GM23338 (cell line): ENCODE measurements around the gene PASK. TPM values are rescaled to one million over a fixed set of nuclear protein-coding genes. Genes with fewer than 3 reads are reported as not detected.

Experiments
- ATAC-seq: fragments of 200-7000 bp; cut with Tn5 transposase; 3 replicates; pipeline ENCODE4 v1.9.1; 2020
- DNase-seq: peaks from one replicate; pipeline ENCODE4 v3.0.0-alpha.2; 2015; ENCODE audit warnings: low spot score
- H2AFZ ChIP-seq: fragments of 200-600 bp; sonication (generic); 2 replicates; pipeline ENCODE4 v1.8.0; 2016; ENCODE audit warnings: antibody characterized with exemption, mild to moderate bottlenecking, moderate library complexity
- H3F3A ChIP-seq: fragments of 200-600 bp; sonication (generic); replicated peaks from 2 replicates; pipeline ENCODE4 v1.8.0; 2017; ENCODE audit warnings: antibody characterized with exemption, mixed run types, low read depth
- H3K27ac ChIP-seq: fragments of 200-600 bp; sonication (generic); 2 replicates; pipeline ENCODE4 v1.6.1; 2016; ENCODE audit warnings: low read depth
- H3K27me3 ChIP-seq: fragments of 200-600 bp; sonication (generic); 2 replicates; pipeline ENCODE4 v1.8.0; 2016; ENCODE audit warnings: mild to moderate bottlenecking, mixed run types, moderate library complexity; ENCODE audit not compliant: insufficient read depth
- H3K36me3 ChIP-seq: fragments of 200-600 bp; sonication (generic); 2 replicates; pipeline ENCODE4 v1.8.0; 2016; ENCODE audit warnings: mild to moderate bottlenecking; ENCODE audit not compliant: insufficient read depth
- H3K4me1 ChIP-seq: fragments of 200-600 bp; sonication (generic); 2 replicates; pipeline ENCODE4 v1.8.0; 2016; ENCODE audit warnings: mild to moderate bottlenecking, moderate library complexity; ENCODE audit not compliant: insufficient read depth
- H3K4me2 ChIP-seq: fragments of 200-600 bp; sonication (generic); 2 replicates; pipeline ENCODE4 v1.7.1; 2017; ENCODE audit warnings: mixed run types
- H3K4me3 ChIP-seq: fragments of 200-600 bp; sonication (generic); 2 replicates; pipeline ENCODE4 v1.6.1; 2016; ENCODE audit warnings: mixed run types
- H3K79me2 ChIP-seq: fragments of 200-600 bp; sonication (generic); replicated peaks from 2 replicates; pipeline ENCODE4 v1.8.0; 2017; ENCODE audit warnings: mild to moderate bottlenecking; ENCODE audit not compliant: insufficient read depth
- H3K9me2 ChIP-seq: fragments of 200-600 bp; sonication (generic); 2 replicates; pipeline ENCODE4 v1.8.0; 2017; ENCODE audit not compliant: insufficient read depth
- H4K20me1 ChIP-seq: fragments of 200-600 bp; sonication (generic); replicated peaks from 2 replicates; pipeline ENCODE4 v1.8.0; 2017; ENCODE audit warnings: mild to moderate bottlenecking; ENCODE audit not compliant: insufficient read depth
- H3K27ac Mint-ChIP-seq: 2 replicates; pipeline ENCODE4 v1.8.0; 2020; ENCODE audit warnings: inconsistent platforms, mild to moderate bottlenecking, moderate library complexity, mixed read lengths
- H3K27me3 Mint-ChIP-seq: 3 replicates; pipeline ENCODE4 v1.8.0; 2022; ENCODE audit warnings: low read depth, mild to moderate bottlenecking, moderate library complexity, mixed read lengths, inconsistent platforms; ENCODE audit not compliant: insufficient read depth, poor library complexity
- H3K36me3 Mint-ChIP-seq: 3 replicates; pipeline ENCODE4 v1.8.0; 2021; ENCODE audit warnings: low read depth, mild to moderate bottlenecking, inconsistent platforms, moderate library complexity, mixed read lengths
- H3K4me1 Mint-ChIP-seq: 3 replicates; pipeline ENCODE4 v1.8.0; 2020; ENCODE audit warnings: mild to moderate bottlenecking, inconsistent platforms, mixed read lengths
- H3K4me3 Mint-ChIP-seq: 3 replicates; pipeline ENCODE4 v1.8.0; 2021; ENCODE audit warnings: moderate library complexity, mild to moderate bottlenecking, inconsistent platforms, mixed read lengths
- H3K9me3 Mint-ChIP-seq: 3 replicates; pipeline ENCODE4 v1.8.0; 2020; ENCODE audit warnings: moderate library complexity, mild to moderate bottlenecking, inconsistent platforms, mixed read lengths
- CREB1 ChIP-seq: fragments of 250-450 bp; sonication (Bioruptor Pico); IDR thresholded peaks from 2 replicates; pipeline ENCODE4 v1.5.0; 2020; ENCODE audit warnings: low read depth, mild to moderate bottlenecking, moderate library complexity
- EZH2 ChIP-seq: fragments of 200-600 bp; sonication (generic); IDR thresholded peaks from one replicate; pipeline ENCODE4 v1.8.0; 2017; ENCODE audit warnings: antibody characterized with exemption, mild to moderate bottlenecking, low read depth; ENCODE audit not compliant: unreplicated experiment
- EZH2phosphoT487 ChIP-seq: fragments of 200-600 bp; sonication (generic); IDR thresholded peaks from one replicate; pipeline ENCODE4 v1.8.1; 2018; ENCODE audit warnings: antibody characterized with exemption; ENCODE audit not compliant: unreplicated experiment
- JUNB ChIP-seq: IDR thresholded peaks from one replicate; pipeline ENCODE4 v1.6.1; 2016; ENCODE audit warnings: antibody characterized with exemption; ENCODE audit not compliant: unreplicated experiment
- NANOG ChIP-seq: IDR thresholded peaks from 2 replicates; pipeline ENCODE4 v1.6.1; 2016; ENCODE audit warnings: antibody characterized with exemption, borderline replicate concordance
- POLR2AphosphoS5 ChIP-seq: IDR thresholded peaks from 2 replicates; pipeline ENCODE4 v1.6.1; 2016; ENCODE audit warnings: antibody characterized with exemption, low read depth
- STAT1 ChIP-seq: IDR thresholded peaks from one replicate; pipeline ENCODE4 v1.6.1; 2016; ENCODE audit warnings: antibody characterized with exemption; ENCODE audit not compliant: unreplicated experiment
- ZNF114 ChIP-seq: fragments of 250-450 bp; sonication (Bioruptor Pico); IDR thresholded peaks from 2 replicates; pipeline ENCODE4 v1.5.0; 2020; ENCODE audit warnings: mild to moderate bottlenecking, moderate library complexity
- ZNF331 ChIP-seq: fragments of 250-450 bp; sonication (Bioruptor Pico); IDR thresholded peaks from 2 replicates; pipeline ENCODE4 v1.5.0; 2020; ENCODE audit warnings: low read depth, mild to moderate bottlenecking, moderate library complexity
- polyA plus RNA-seq: library from polyadenylated mRNA; unstranded; fragments of >200 nt; fragmentation: Nextera tagmentation; extraction: Ambion mirVana; gene quantifications from 2 replicates; pipeline ENCODE4 v1.2.1, GENCODE V29; 2016
- total RNA-seq: library from RNA; depleted of rRNA; stranded (reverse); fragments of >200 nt; shearing (Covaris generic); gene quantifications from 2 replicates; pipeline ENCODE4 v1.2.3, GENCODE V29; 2014
- TF ChIP-seq, protein P1 (sequence below): IDR thresholded peaks from one replicate; pipeline ENCODE4 v1.6.1; 2018; ENCODE audit warnings: antibody characterized with exemption; ENCODE audit not compliant: unreplicated experiment
- TF ChIP-seq, protein P2 (sequence below): fragments of 250-450 bp; sonication (Bioruptor Pico); IDR thresholded peaks from 2 replicates; pipeline ENCODE4 v1.5.0; 2020; ENCODE audit warnings: mild to moderate bottlenecking, moderate library complexity
- TF ChIP-seq, protein P3 (sequence below): IDR thresholded peaks from 2 replicates; pipeline ENCODE4 v1.6.1; 2016; ENCODE audit warnings: antibody characterized with exemption

Gene PASK
- total and polyA plus RNA-seq, 2 experiments from 2014 or later: 12.5 to 38.4 TPM

DNA sequence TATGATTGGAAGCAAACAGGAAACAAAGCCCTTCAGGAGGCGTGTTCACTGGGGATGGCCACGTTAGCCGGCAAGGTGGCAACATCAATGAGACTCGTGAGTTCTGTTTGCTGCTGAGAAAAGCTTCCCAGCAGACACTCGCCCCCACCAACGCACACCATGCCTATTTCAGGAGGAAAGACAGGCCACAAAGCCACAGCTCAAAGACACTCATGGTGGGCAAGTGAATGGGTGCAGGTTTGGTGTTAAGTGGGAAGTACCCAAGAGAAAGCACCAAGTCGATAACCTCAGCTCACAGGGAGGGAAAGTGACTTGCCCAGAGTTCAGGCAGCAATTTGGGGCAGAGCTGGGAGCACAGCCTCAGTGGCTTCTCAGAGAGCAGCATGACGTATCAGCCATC, 36.7 kb downstream of the PASK start:
- H3K4me2 ChIP-seq: no peak overlapping the region
- no peak for ATAC-seq
- H3K4me3 ChIP-seq: no peak overlapping the region
- H3K9me3 Mint-ChIP-seq: no peaks in the 10 kb centered on the region; the same call in 2 of the 3 replicates
- peaks cover 23% of the 10 kb centered on the region; the same call in 2 of the 3 replicates for H3K36me3 Mint-ChIP-seq
- no peak overlapping the region for H3K4me3 Mint-ChIP-seq
- no peaks in the 10 kb centered on the region for H3F3A ChIP-seq
- no peaks in the 10 kb centered on the region for H3K79me2 ChIP-seq
- H4K20me1 ChIP-seq: no peaks in the 10 kb centered on the region; the same call in 1 of the 2 replicates
- peaks cover 2% of the 10 kb centered on the region for H3K27me3 Mint-ChIP-seq
- no peaks in the 10 kb centered on the region for H3K9me2 ChIP-seq
- no peak overlapping the region for H3K27ac Mint-ChIP-seq
- H3K27ac ChIP-seq: no peak overlapping the region
- H3K36me3 ChIP-seq: no peaks in the 10 kb centered on the region
- TF ChIP-seq EZH2: no peak
- TF ChIP-seq, protein P1, sequence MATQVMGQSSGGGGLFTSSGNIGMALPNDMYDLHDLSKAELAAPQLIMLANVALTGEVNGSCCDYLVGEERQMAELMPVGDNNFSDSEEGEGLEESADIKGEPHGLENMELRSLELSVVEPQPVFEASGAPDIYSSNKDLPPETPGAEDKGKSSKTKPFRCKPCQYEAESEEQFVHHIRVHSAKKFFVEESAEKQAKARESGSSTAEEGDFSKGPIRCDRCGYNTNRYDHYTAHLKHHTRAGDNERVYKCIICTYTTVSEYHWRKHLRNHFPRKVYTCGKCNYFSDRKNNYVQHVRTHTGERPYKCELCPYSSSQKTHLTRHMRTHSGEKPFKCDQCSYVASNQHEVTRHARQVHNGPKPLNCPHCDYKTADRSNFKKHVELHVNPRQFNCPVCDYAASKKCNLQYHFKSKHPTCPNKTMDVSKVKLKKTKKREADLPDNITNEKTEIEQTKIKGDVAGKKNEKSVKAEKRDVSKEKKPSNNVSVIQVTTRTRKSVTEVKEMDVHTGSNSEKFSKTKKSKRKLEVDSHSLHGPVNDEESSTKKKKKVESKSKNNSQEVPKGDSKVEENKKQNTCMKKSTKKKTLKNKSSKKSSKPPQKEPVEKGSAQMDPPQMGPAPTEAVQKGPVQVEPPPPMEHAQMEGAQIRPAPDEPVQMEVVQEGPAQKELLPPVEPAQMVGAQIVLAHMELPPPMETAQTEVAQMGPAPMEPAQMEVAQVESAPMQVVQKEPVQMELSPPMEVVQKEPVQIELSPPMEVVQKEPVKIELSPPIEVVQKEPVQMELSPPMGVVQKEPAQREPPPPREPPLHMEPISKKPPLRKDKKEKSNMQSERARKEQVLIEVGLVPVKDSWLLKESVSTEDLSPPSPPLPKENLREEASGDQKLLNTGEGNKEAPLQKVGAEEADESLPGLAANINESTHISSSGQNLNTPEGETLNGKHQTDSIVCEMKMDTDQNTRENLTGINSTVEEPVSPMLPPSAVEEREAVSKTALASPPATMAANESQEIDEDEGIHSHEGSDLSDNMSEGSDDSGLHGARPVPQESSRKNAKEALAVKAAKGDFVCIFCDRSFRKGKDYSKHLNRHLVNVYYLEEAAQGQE: no peak
- no peak for TF ChIP-seq STAT1
- no peak for TF ChIP-seq ZNF114 (CRISPR knock-in tag)
- TF ChIP-seq NANOG: no peak
- no peak for TF ChIP-seq JUNB
- no peak for TF ChIP-seq EZH2phosphoT487
- TF ChIP-seq POLR2AphosphoS5: no peak
- no peaks in the 10 kb centered on the region for H3K4me1 Mint-ChIP-seq
- H2AFZ ChIP-seq: no peak overlapping the region
- no peaks in the 10 kb centered on the region for H3K27me3 ChIP-seq
- no peak for DNase-seq
- H3K4me1 ChIP-seq: no peaks in the 10 kb centered on the region

DNA sequence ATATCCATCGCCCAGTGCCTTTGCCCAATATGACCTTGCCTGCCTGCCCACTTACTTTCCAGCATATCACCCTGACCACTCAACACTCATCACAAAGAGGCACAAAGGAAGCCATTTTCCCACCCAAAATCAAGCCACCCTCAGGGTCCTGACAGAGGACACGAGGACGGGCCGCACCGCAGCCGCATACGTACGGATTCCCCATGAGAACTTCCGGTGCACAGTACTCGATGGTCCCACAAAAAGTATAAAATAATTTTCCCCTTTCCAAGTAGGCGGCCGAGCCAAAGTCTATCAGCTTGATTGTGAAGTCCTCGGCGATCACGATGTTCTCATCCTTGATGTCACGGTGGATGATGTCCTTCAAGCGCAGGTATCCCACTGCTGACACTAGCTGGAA, 37.2 kb downstream of the PASK start:
- H3K27ac Mint-ChIP-seq: no peak overlapping the region
- H3K79me2 ChIP-seq: no peaks in the 10 kb centered on the region
- TF ChIP-seq EZH2phosphoT487 (no peak), EZH2 (no peak), ZNF331 (CRISPR knock-in tag) (no peak), CREB1 (CRISPR knock-in tag) (no peak), JUNB (no peak)
- TF ChIP-seq, protein P2, sequence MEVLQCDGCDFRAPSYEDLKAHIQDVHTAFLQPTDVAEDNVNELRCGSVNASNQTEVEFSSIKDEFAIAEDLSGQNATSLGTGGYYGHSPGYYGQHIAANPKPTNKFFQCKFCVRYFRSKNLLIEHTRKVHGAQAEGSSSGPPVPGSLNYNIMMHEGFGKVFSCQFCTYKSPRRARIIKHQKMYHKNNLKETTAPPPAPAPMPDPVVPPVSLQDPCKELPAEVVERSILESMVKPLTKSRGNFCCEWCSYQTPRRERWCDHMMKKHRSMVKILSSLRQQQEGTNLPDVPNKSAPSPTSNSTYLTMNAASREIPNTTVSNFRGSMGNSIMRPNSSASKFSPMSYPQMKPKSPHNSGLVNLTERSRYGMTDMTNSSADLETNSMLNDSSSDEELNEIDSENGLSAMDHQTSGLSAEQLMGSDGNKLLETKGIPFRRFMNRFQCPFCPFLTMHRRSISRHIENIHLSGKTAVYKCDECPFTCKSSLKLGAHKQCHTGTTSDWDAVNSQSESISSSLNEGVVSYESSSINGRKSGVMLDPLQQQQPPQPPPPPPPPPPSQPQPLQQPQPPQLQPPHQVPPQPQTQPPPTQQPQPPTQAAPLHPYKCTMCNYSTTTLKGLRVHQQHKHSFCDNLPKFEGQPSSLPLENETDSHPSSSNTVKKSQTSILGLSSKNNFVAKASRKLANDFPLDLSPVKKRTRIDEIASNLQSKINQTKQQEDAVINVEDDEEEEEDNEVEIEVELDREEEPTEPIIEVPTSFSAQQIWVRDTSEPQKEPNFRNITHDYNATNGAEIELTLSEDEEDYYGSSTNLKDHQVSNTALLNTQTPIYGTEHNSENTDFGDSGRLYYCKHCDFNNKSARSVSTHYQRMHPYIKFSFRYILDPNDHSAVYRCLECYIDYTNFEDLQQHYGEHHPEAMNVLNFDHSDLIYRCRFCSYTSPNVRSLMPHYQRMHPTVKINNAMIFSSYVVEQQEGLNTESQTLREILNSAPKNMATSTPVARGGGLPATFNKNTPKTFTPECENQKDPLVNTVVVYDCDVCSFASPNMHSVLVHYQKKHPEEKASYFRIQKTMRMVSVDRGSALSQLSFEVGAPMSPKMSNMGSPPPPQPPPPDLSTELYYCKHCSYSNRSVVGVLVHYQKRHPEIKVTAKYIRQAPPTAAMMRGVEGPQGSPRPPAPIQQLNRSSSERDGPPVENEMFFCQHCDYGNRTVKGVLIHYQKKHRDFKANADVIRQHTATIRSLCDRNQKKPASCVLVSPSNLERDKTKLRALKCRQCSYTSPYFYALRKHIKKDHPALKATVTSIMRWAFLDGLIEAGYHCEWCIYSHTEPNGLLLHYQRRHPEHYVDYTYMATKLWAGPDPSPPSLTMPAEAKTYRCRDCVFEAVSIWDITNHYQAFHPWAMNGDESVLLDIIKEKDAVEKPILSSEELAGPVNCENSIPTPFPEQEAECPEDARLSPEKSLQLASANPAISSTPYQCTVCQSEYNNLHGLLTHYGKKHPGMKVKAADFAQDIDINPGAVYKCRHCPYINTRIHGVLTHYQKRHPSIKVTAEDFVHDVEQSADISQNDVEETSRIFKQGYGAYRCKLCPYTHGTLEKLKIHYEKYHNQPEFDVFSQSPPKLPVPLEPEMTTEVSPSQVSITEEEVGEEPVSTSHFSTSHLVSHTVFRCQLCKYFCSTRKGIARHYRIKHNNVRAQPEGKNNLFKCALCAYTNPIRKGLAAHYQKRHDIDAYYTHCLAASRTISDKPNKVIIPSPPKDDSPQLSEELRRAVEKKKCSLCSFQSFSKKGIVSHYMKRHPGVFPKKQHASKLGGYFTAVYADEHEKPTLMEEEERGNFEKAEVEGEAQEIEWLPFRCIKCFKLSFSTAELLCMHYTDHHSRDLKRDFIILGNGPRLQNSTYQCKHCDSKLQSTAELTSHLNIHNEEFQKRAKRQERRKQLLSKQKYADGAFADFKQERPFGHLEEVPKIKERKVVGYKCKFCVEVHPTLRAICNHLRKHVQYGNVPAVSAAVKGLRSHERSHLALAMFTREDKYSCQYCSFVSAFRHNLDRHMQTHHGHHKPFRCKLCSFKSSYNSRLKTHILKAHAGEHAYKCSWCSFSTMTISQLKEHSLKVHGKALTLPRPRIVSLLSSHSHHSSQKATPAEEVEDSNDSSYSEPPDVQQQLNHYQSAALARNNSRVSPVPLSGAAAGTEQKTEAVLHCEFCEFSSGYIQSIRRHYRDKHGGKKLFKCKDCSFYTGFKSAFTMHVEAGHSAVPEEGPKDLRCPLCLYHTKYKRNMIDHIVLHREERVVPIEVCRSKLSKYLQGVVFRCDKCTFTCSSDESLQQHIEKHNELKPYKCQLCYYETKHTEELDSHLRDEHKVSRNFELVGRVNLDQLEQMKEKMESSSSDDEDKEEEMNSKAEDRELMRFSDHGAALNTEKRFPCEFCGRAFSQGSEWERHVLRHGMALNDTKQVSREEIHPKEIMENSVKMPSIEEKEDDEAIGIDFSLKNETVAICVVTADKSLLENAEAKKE (CRISPR knock-in tag): no peak
- TF ChIP-seq, protein P3, sequence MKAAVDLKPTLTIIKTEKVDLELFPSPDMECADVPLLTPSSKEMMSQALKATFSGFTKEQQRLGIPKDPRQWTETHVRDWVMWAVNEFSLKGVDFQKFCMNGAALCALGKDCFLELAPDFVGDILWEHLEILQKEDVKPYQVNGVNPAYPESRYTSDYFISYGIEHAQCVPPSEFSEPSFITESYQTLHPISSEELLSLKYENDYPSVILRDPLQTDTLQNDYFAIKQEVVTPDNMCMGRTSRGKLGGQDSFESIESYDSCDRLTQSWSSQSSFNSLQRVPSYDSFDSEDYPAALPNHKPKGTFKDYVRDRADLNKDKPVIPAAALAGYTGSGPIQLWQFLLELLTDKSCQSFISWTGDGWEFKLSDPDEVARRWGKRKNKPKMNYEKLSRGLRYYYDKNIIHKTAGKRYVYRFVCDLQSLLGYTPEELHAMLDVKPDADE: no peak

More for the DNA sequence above, 37.2 kb downstream of the PASK start:
- ATAC-seq (no peak), DNase-seq (no peak)
- Histone ChIP-seq H3K4me2 (no peak overlapping the region), H3K9me2 (no peaks in the 10 kb centered on the region), H3K27ac (no peak overlapping the region), H3K27me3 (no peaks in the 10 kb centered on the region), H3F3A (no peaks in the 10 kb centered on the region), H4K20me1 (no peaks in the 10 kb centered on the region), H3K4me1 (no peaks in the 10 kb centered on the region), H3K4me3 (no peak overlapping the region), H3K36me3 (no peaks in the 10 kb centered on the region), H2AFZ (no peak overlapping the region)
- Mint-ChIP-seq H3K36me3 (peaks cover 23% of the 10 kb centered on the region; the same call in 2 of the 3 replicates), H3K4me1 (no peaks in the 10 kb centered on the region), H3K9me3 (no peaks in the 10 kb centered on the region; the same call in 2 of the 3 replicates), H3K27me3 (peaks cover 2% of the 10 kb centered on the region), H3K4me3 (no peak overlapping the region)
